Cortex of kidney (tissue), 1 donor: ENCODE data around the gene IVD.

Experiments used
- DNase-seq: peaks from one replicate; lab custom pipeline; 2025; lab: John Stamatoyannopoulos, UW

The IVD gene

DNA sequence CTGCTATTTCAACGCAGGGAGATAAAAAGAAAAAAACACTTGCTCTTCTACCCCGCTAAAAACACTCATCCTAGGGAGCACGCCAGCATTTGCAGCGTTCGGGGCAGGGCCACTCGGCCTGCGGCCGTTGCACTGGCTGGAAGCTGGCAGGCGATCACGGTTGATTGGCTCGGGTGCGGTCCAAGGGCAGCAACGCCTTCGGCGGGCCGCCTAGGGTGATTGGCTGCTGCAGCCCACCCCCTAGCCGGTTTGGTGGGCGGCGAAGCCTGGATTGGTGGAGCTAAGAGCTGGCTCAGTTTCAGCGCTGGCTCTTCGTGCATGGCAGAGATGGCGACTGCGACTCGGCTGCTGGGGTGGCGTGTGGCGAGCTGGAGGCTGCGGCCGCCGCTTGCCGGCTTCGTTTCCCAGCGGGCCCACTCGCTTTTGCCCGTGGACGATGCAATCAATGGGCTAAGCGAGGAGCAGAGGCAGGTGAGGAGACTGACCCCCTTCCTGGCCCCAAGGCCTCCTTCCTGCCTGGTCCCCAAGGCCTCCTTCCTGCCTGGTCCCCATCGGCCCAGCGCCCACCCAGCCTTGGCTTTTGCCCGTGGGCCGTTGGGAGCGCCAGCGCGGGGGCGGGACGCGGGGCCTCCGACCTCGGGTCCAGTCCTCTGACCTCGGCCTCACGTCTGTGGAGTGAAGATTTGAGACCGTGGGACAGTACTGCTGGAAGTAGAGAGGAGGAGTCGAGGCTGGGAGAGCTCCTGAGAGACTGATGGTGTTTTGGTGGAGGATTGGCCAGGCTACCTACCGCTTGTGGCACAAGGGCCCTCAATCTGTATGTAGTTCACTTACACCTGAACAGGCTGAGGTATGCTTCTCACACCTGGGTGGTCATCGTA is at the start of gene IVD:
Gene IVD (plus strand): TSS at position 295 of the 881 bp plus-strand sequence. CDS start 33 bp downstream, at position 328.
- DNase-seq = peak; percentile 47

DNA sequence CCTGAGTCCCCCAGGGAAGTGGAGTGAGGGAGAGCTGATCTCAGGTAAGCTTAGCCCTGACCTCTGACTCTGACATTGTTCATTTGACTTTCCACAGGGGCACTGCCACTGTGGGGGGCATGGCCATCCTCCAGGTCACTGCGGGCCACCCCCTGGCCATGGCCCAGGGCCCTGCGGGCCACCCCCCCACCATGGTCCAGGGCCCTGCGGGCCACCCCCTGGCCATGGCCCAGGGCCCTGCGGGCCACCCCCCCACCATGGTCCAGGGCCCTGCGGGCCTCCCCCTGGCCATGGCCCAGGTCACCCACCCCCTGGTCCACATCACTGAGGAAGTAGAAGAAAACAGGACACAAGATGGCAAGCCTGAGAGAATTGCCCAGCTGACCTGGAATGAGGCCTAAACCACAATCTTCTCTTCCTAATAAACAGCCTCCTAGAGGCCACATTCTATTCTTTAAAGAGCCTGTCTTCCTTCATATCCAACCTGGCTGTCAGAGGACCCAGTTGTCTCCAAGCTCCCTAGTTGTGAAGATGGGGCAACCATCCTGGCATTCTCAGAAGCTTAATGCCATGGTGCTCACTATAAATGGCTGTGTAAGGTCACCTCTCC is 49.5 kb upstream of the IVD start:
- no peak for DNase-seq

DNA sequence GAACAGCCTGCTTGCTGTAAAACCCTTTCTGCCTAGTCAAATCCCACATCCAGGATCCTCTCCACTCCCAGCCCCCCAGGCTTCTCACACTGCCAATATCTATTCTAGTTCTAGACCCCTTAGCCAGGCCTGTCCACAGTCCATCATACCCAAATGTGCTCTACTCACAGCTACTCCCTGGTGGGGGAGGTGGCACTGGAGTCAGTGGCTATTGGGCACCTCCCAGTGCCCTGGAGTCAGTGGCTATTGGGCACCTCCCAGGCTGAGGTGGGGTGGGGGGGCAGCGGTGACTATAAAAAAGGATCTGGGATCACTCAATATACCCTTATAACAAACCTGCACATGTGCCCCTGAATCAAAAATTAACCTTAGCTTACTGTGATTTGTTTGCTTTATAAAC is 48.3 kb upstream of the IVD start:
- DNase-seq = no peak

- DNase-seq = peak; percentile 34
Observed at GRCh38 chr15:40357723-40358470, 47.7 kb upstream of the IVD start, which contains the start of gene DISP2. Gene DISP2 (plus strand): TSS chr15:40358219. CDS start chr15:40358322, 103 bp downstream.

DNA sequence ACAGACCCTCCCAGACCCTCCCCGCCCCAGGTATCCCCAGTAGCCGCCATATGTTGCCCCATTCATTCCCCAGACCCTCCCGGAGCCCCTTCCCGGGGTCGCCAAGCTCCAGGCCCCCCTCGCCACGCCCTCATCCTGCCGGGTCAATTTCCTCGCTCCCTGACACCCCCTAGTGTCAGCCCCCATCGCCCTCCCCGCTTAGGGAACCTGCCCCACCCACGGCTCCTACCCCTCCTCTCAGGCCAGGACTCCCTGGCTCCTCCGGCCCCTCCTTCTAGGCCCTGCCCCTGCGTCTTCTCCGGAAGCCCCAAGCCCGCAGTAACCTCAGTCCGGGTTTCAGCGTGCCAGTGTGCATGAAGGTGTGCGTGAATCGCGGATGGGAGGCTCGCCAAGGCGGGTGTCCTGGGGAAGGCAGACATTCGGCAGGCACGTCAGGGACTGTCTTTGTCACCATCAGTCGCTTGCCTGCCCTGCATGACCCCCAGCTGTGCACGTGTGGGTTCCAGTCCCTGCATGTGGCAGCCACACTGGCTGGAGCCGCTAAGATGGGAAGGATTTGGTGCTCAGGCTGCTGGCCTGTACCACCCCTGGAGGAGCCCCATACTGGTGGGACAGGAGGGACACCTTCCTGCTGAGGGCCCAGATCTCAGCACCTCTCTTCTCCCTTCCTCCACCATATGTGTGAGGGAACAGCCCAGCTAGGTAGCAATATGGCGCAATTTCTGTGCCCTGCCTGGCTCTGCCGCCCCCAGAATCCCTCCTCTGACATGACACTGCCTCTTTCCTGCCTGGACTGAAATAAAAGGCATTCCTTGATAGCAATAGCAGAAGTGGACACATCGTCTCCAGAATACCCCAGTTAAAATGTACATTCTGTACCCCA is 46.9 kb upstream of the IVD start:
- no peak for DNase-seq

- no peak for DNase-seq
Observed at GRCh38 chr15:40360015-40360414, 45.6 kb upstream of the IVD start.

DNA sequence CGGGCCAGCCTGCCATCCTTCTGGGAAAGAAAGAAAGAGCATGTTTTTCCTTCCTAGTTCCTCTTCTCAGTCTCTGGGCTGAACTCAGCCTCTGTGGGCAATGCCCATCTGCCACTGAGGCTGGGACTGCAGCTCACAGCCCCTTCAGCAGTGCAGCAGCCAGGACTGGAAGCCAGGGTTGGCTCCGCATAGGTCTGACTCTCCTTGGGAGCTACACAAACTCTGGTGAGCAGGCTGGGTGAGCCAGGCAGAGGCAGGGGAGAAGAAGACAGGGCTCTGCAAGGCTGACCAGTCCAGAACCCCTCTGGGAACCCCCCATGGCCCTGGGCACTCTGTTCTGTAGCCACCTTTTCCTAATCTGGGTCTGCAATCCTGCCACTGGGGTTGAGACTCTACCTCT is 44.0 kb upstream of the IVD start:
- DNase-seq = no peak

DNA sequence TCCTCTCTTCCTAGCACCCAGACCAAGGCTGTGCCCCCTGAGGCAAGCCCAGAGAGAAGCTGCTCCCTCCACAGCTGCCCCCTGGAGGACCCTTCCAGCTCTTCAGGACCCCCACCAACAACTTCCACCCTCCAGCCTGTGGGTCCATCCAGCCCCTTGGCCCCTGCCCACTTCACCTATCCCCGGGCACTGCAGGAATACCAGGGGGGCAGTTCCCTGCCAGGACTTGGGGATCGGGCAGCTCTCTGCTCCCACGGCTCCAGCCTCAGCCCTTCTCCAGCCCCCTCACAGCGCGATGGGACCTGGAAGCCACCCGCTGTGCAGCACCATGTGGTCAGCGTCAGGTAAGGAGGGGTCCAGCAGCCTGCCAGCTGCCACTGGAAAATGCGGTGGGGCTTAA is 42.0 kb upstream of the IVD start:
- no peak for DNase-seq

- DNase-seq = no peak
Observed at GRCh38 chr15:40364251-40364650, 41.3 kb upstream of the IVD start.

DNA sequence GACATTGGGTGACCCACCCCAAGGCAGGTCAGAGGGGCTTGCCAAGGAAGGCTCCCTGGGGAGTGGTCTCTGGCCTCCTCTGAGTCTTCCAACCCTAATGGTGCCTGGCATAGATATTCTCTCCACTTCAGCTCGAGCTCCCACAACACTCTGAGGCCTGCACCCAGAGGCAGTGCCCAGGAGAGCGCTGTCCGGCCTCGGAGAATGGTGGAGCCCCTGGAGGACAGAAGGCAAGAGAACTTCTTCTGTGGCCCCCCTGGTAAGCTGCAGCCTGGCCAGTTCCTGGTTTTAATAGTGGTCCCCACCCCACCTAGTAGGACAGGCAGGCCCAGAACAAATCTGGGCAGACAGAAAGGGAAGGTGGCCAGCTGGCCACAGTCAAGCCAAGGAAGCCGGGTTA is 40.6 kb upstream of the IVD start:
- no peak for DNase-seq

DNA sequence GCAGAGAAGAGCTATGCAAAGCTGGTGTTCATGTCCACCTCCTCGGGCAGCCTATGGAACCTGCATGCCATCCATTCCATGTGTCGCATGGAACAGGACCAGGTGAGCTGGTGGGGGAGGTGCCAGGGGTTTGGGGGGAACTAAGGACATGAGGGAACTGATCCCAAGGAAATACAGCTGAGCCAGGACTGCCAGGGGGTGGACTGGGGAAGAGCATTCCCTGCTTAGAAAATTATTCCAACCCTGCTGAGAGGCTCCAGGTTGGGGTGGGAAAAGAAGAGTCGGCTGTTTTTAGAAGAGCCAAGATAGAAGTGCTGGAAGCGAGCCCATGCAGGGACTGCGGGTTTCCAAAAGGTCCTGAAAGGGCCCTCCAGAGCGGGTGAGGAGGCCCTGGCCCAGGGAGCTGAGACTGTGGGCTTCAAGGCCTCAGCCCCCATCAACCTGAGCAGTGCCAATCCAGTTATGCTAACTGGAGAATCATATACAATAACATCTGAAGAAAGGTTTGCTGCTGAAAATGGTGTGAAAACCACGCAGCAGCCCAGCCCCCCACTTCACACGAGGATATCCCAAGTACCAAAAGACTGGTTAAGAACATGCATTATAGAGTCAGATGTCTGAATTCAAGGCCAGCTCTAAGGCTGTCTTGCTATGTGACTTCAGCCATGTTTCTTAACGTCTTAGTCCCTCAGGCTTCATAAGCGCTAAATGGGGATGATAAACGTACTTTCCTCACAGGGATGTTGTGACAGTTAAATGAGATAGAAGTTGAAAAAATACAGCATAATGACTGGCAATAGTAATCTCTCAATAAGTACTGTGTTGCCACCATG is 39.8 kb upstream of the IVD start:
- no peak for DNase-seq

DNA sequence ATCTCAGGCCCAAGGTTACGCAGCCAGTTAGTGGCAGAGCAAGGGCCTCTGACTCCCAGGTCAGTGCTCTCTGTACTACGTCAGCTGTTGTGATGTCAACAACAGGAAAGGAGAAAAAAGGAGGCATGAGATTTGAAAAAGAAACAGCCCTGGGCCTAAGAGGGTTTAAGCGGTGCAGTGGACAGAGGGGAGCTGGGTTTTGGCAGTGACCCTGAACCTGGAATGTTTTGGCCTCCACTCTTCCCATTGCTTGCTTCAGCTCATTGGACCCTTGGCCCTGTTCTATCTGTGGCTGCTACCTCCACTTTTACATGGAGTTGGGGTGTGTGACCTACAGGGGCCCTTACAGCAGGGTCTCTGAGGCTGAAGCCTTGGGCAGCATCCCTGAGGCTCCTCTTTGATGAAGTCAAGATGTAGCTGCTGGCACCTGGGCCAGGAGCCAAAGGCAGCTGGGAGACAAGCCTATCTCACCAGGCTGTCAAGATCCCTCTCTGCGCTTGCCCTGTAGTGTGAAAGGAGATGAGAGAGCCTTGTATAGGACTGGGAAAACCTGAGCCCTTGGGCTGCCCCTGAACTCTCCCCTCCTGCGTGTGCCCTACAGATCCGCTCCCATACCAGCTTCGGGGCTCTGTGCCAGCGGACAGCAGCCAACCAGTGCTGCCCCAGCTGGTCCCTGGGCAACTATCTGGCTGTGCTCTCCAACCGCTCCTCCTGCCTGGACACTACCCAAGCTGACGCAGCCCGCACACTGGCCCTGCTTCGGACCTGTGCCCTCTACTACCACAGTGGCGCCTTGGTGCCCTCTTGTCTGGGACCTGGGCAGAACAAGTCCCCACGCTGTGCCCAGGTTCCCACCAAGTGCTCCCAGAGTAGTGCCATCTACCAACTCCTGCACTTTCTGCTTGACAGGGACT is 38.9 kb upstream of the IVD start:
- no peak for DNase-seq

- no peak for DNase-seq
Observed at GRCh38 chr15:40367371-40367685, 38.3 kb upstream of the IVD start.

GRCh38 chr15:40367686-40368611 is 37.6 kb upstream of the IVD start:
- no peak for DNase-seq

DNA sequence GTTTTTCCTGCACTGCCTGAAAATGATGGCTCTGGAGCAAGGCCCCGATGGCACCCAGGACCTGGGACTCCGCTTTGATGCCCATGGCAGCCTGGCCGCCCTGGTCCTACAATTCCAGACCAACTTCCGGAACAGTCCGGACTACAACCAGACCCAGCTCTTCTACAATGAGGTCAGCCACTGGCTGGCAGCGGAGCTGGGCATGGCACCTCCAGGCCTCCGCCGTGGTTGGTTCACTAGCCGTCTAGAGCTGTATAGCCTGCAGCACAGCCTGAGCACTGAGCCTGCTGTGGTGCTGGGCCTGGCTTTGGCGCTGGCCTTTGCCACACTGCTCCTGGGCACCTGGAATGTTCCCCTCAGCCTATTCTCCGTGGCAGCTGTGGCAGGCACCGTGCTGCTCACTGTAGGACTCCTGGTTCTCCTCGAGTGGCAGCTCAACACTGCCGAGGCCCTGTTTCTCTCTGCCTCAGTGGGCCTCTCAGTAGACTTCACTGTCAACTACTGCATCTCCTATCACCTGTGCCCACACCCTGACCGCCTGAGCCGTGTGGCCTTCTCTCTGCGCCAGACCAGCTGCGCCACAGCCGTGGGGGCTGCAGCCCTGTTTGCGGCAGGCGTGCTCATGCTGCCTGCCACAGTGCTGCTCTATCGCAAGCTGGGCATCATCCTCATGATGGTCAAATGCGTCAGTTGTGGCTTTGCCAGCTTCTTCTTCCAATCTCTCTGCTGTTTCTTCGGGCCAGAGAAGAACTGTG is 36.7 kb upstream of the IVD start:
- DNase-seq = no peak

- DNase-seq = no peak
Observed at GRCh38 chr15:40369474-40369869, 36.1 kb upstream of the IVD start.

GRCh38 chr15:40369971-40370370 is 35.6 kb upstream of the IVD start:
- no peak for DNase-seq

GRCh38 chr15:40372981-40373380 is 32.6 kb upstream of the IVD start:
- DNase-seq = no peak
